Transverse colon (tissue), 4 donors: Measurements from ENCODE around the gene CPZ. TPM values are rescaled to one million over a fixed set of nuclear protein-coding genes. Genes with fewer than 3 reads are reported as not detected.

Experiments used
- DNase-seq: peaks from one replicate; pipeline ENCODE4 v3.0.0-alpha.2; 2019
- H3K27ac ChIP-seq, 4 donors: fragments of 200-600 bp; sonication (generic); 2 replicates each; pipeline ENCODE4 v1.5.1; 2016 to 2018; ENCODE audit warnings: inconsistent platforms in 4 of 4
- H3K27me3 ChIP-seq: fragments of 200-600 bp; sonication (generic); 2 replicates; pipeline ENCODE4 v1.5.1; 2017; ENCODE audit warnings: inconsistent platforms
- H3K36me3 ChIP-seq, 4 donors: fragments of 200-600 bp; sonication (generic); 2 replicates each; pipeline ENCODE4 v1.5.1; 2017 to 2019; ENCODE audit warnings: inconsistent platforms in 4 of 4
- H3K4me1 ChIP-seq, 4 donors: fragments of 200-600 bp; sonication (generic); 2 replicates each; pipeline ENCODE4 v1.5.1; 2017 to 2020; ENCODE audit warnings: inconsistent platforms in 4 of 4
- H3K4me3 ChIP-seq, 4 donors: fragments of 200-600 bp; sonication (generic); 1 replicate in 1 of 4; 2 replicates in 3 of 4; pipeline versions ENCODE4 v1.5.1 to v1.6.1; 2017 to 2019; ENCODE audit warnings: inconsistent platforms in 4 of 4
- H3K9me3 ChIP-seq, 2 donors: fragments of 200-600 bp; sonication (generic); 2 replicates each; pipeline ENCODE4 v1.5.1; 2017 to 2019; ENCODE audit warnings: inconsistent platforms in 2 of 2
- EP300 ChIP-seq: sonication (generic); formaldehyde crosslinking; IDR thresholded peaks from one replicate; pipeline ENCODE4 v1.6.1; 2017; ENCODE audit warnings: antibody characterized with exemption, low read depth
- POLR2A ChIP-seq: fragments of 450-650 bp; IDR thresholded peaks from one replicate; pipeline ENCODE4 v1.6.1; 2016; ENCODE audit warnings: antibody characterized with exemption, mild to moderate bottlenecking, moderate library complexity
- POLR2AphosphoS5 ChIP-seq, 3 donors: sonication (generic); formaldehyde crosslinking; IDR thresholded peaks; one replicate each; pipeline ENCODE4 v1.6.1; 2016; ENCODE audit warnings: antibody characterized with exemption in 3 of 3
- WGBS, 2 donors: methylation state at CpG; one replicate each; pipeline ENCODE4 v1.1.5; 2018; ENCODE audit warnings: low coverage in 1 of 2; 5-methylcytosine and 5-hydroxymethylcytosine counted together
- in situ Hi-C, 4 donors: fragments of 200-750 bp; cut with MboI; loops; one replicate each; pipeline versions ENCODE4 v1.15.0 to v1.15.1; 2017; ENCODE audit warnings: low sequenced_read_pairs in 3 of 4, low pct_ligation_motif_present in 1 of 4, low pct_unique_long_range_greater_than_20kb in 1 of 4
- intact Hi-C: fragments of 100-400 bp; cut with DNase I; formaldehyde crosslinking; loops from one replicate; pipeline ENCODE4 v1.15.1; 2023; ENCODE audit warnings: low total_unique reads
- total RNA-seq, 4 donors: library from RNA; depleted of rRNA; stranded (reverse); fragments of >200 nt; gene quantifications; one replicate each; pipeline ENCODE4 v1.1.0, GENCODE V29; 2016
- TF ChIP-seq, protein P1 (sequence below), 5 experiments: fragments of 200-600 bp in 3 of 5; fragments of 450-650 bp in 2 of 5; sonication (generic) in 3 of 5; IDR thresholded peaks; 1 replicate in 2 of 5; 2 replicates in 3 of 5; pipeline ENCODE4 v1.5.1; 2016 to 2017; ENCODE audit warnings: antibody characterized with exemption in 5 of 5, inconsistent platforms in 3 of 5, mild to moderate bottlenecking in 2 of 5, moderate library complexity in 1 of 5

Gene CPZ
- total RNA-seq, 4 donors from 2014 or later, result 0.96 to 2.1 TPM; not detected in 2

DNA sequence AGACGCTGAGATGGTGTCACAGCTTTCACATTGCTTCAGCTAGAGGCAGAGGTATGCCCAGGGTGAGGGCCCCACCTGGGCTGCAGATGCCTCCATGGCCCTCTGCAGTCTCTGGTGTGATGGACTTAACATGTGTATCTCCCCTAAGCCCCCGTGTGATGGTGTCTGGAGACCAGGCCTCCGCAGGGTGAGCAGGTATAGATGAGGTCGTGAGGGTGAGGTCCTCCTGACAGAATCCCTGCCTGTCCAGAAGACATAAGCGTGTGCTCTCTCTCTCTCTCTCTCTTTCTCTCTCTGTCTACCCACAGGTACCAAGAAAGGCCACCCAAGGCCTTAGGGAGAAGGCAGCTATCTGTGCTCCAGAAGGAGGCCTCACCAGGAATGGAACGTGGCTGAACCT, 50.9 kb downstream of the CPZ start:
- no peaks in the 10 kb centered on the region for H3K36me3 ChIP-seq
- TF ChIP-seq EP300 (no peak), POLR2A (no peak), POLR2AphosphoS5 (IDR thresholded peaks at IDR 0.05) (no peak)
- TF ChIP-seq, protein P1, sequence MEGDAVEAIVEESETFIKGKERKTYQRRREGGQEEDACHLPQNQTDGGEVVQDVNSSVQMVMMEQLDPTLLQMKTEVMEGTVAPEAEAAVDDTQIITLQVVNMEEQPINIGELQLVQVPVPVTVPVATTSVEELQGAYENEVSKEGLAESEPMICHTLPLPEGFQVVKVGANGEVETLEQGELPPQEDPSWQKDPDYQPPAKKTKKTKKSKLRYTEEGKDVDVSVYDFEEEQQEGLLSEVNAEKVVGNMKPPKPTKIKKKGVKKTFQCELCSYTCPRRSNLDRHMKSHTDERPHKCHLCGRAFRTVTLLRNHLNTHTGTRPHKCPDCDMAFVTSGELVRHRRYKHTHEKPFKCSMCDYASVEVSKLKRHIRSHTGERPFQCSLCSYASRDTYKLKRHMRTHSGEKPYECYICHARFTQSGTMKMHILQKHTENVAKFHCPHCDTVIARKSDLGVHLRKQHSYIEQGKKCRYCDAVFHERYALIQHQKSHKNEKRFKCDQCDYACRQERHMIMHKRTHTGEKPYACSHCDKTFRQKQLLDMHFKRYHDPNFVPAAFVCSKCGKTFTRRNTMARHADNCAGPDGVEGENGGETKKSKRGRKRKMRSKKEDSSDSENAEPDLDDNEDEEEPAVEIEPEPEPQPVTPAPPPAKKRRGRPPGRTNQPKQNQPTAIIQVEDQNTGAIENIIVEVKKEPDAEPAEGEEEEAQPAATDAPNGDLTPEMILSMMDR (IDR thresholded peaks at IDR 0.05), result no peak
- no peak for DNase-seq
- no peak overlapping the region for H3K27ac ChIP-seq
- 63% methylated on average over 6 of the region's 6 CpGs; no CpG with 5 or more reads in 1 of the 2 donors for WGBS, 2 donors
- H3K4me3 ChIP-seq, result no peak overlapping the region
- intact Hi-C loops, result no loop called here
- no peaks in the 10 kb centered on the region for H3K9me3 ChIP-seq
- no peaks in the 10 kb centered on the region for H3K4me1 ChIP-seq
- in situ Hi-C loops, result no loop called here
- peaks cover 14% of the 10 kb centered on the region for H3K27me3 ChIP-seq

DNA sequence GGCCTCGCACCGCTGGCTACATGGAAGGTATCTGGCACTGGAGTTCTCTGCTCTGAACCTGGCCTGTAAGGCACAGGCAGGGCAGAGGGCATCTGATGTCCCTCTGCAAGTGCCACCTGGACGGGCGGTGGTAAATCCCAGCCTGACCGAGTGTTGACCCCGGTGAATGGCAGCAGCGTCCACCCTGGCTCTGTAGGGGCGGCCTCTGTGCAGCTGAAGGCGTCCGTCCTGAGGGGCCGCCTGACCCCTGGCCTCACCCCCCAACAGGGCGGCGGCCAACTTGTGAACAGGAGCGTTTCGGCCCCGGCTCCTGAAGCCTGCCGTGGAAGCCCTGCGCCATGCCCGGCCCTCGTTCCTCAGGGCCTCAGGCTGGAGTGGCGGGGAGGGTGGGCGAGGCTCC, 51.4 kb downstream of the CPZ start:
- Histone ChIP-seq H3K4me1 (no peaks in the 10 kb centered on the region), H3K27ac (no peak overlapping the region), H3K27me3 (peaks cover 20% of the 10 kb centered on the region), H3K9me3 (no peaks in the 10 kb centered on the region), H3K36me3 (no peaks in the 10 kb centered on the region), H3K4me3 (no peak overlapping the region)
- intact Hi-C loops, result no loop called here
- WGBS, 2 donors, result 87% methylated on average over 7 of the region's 22 CpGs; no CpG with 5 or more reads in 1 of the 2 donors
- TF ChIP-seq POLR2A (no peak), POLR2AphosphoS5 (IDR thresholded peaks at IDR 0.05) (no peak), EP300 (no peak)
- TF ChIP-seq, protein P1 (IDR thresholded peaks at IDR 0.05), result no peak
- in situ Hi-C loops, result no loop called here
- DNase-seq, result no peak

GRCh38 chr4:8644461-8644891, 51.9 kb downstream of the CPZ start:
- Histone ChIP-seq H3K4me1 (no peaks in the 10 kb centered on the region), H3K4me3 (no peak overlapping the region), H3K9me3 (no peaks in the 10 kb centered on the region), H3K27ac (no peak overlapping the region), H3K27me3 (peaks cover 24% of the 10 kb centered on the region), H3K36me3 (no peaks in the 10 kb centered on the region)
- DNase-seq, result no peak
- TF ChIP-seq POLR2AphosphoS5 (IDR thresholded peaks at IDR 0.05), result no peak
- TF ChIP-seq EP300, result no peak
- TF ChIP-seq POLR2A, result no peak
- TF ChIP-seq, protein P1 (IDR thresholded peaks at IDR 0.05), result no peak
- 79% methylated on average over 6 of the region's 9 CpGs; no CpG with 5 or more reads in 1 of the 2 donors for WGBS, 2 donors
- intact Hi-C loops (no loop called here), in situ Hi-C loops (no loop called here)

- no peak for DNase-seq
- WGBS, 2 donors, result 89% methylated on average over 15 of the region's 22 CpGs; no CpG with 5 or more reads in 1 of the 2 donors
- no peaks in the 10 kb centered on the region for H3K4me1 ChIP-seq
- TF ChIP-seq POLR2A, result no peak
- TF ChIP-seq POLR2AphosphoS5 (IDR thresholded peaks at IDR 0.05), result no peak
- TF ChIP-seq, protein P1 (IDR thresholded peaks at IDR 0.05), result no peak
- no peak for TF ChIP-seq EP300
- in situ Hi-C loops, result no loop called here
- H3K27me3 ChIP-seq, result peaks cover 28% of the 10 kb centered on the region
- H3K36me3 ChIP-seq, result no peaks in the 10 kb centered on the region
- no peak overlapping the region for H3K4me3 ChIP-seq
- intact Hi-C loops, result no loop called here
- H3K27ac ChIP-seq, result no peak overlapping the region
- no peaks in the 10 kb centered on the region for H3K9me3 ChIP-seq
Measured at GRCh38 chr4:8644966-8645752, 52.6 kb downstream of the CPZ start.
